Heart right ventricle (tissue), 16 donors: ENCODE measurements around the gene RGS6. TPM values are rescaled to one million over a fixed set of nuclear protein-coding genes. Genes with fewer than 3 reads are reported as not detected.

Experiments used
- ATAC-seq, 8 donors: fragments of 200-7000 bp; cut with Tn5 transposase; one replicate each; pipeline ENCODE4 v1.9.1; 2020; ENCODE audit warnings: mild to moderate bottlenecking in 8 of 8, moderate library complexity in 8 of 8, moderate number of reproducible peaks in 1 of 8
- DNase-seq, 2 donors: peaks; one replicate each; pipeline ENCODE4 v3.0.0-alpha.2; 2020
- H3K27ac ChIP-seq, 10 donors: fragments of 200-600 bp; sonication (generic) in 2 of 10; one replicate each; pipeline versions ENCODE4 v1.5.0 to v1.8.0; 2020 to 2022; ENCODE audit warnings: mild to moderate bottlenecking in 3 of 10
- H3K27me3 ChIP-seq, 7 donors: fragments of 200-600 bp; one replicate each; pipeline ENCODE4 v1.8.0; 2021 to 2022; ENCODE audit warnings: mild to moderate bottlenecking in 2 of 7
- H3K36me3 ChIP-seq, 9 donors: fragments of 200-600 bp; sonication (generic) in 1 of 9; one replicate each; pipeline versions ENCODE4 v1.5.0 to v1.8.0; 2020 to 2022; ENCODE audit warnings: mild to moderate bottlenecking in 2 of 9
- H3K4me1 ChIP-seq, 9 donors: fragments of 200-600 bp; sonication (generic) in 1 of 9; one replicate each; pipeline versions ENCODE4 v1.5.0 to v1.8.0; 2020 to 2022; ENCODE audit warnings: mild to moderate bottlenecking in 4 of 9
- H3K4me3 ChIP-seq, 10 donors: fragments of 200-600 bp; sonication (generic) in 2 of 10; one replicate each; pipeline versions ENCODE4 v1.5.0 to v1.8.0; 2020 to 2022; ENCODE audit warnings: mild to moderate bottlenecking in 7 of 10, moderate library complexity in 2 of 10
- H3K9me3 ChIP-seq, 11 donors: fragments of 200-600 bp in 10 of 11; sonication (generic) in 2 of 11; one replicate each; pipeline versions ENCODE4 v1.5.0 to v1.8.0; 2013 to 2022; ENCODE audit warnings: mild to moderate bottlenecking in 2 of 11, control low read depth in 1 of 11, moderate library complexity in 1 of 11
- WGBS, 2 donors: extraction: QIAGEN DNeasy Blood & Tissue Kit; methylation state at CpG; one replicate each; pipeline ENCODE4 v1.1.7; 2013; ENCODE audit warnings: inconsistent platforms in 1 of 2; 5-methylcytosine and 5-hydroxymethylcytosine counted together
- intact Hi-C, 10 donors: fragments of 100-400 bp; cut with DNase I; formaldehyde crosslinking; loops; one replicate each; pipeline versions ENCODE4 v1.11.1 to v1.14.2; 2022
- polyA plus RNA-seq, 2 donors: library from polyadenylated mRNA; stranded (reverse); fragments of 200-250 nt; gene quantifications; one replicate each; pipeline ENCODE4 v1.2.3, GENCODE V29; 2013
- total RNA-seq, 10 donors: library from RNA; stranded (reverse); fragmentation: NEBNext Ultra II Directional in 3 of 10; extraction: Animal tissue kit (Norgen Biotek cat#: 25700) in 3 of 10; gene quantifications; one replicate each; pipeline versions ENCODE4 v1.2.1 to v1.2.4, GENCODE V29; 2021 to 2023
- TF ChIP-seq, protein P1 (sequence below), 9 donors: fragments of 200-600 bp; sonication (generic) in 2 of 9; IDR thresholded peaks; one replicate each; pipeline versions ENCODE4 v1.5.0 to v1.8.0; 2021 to 2022; ENCODE audit warnings: antibody characterized with exemption in 9 of 9, mild to moderate bottlenecking in 5 of 9, moderate library complexity in 1 of 9
- donor health status: Arrhythmogenic right ventricular cardiomyopathy.
- donor health status: ischemic (EF 13 %, LVEDD 7.1; RV severe dilation, severe dysfunction).
- donor health status: healthy with polysubstance abuse.
- donor health status: DM: no; HTN: yes; CAD: no.
- donor health status: DM: no; HTN: no; CAD: no.
- donor health status: ischemic (EF 25% LVEDD 6.9; RV normal size, moderate dysfunction).
- donor health status: ischemic (EF 25% LVEDD 5.7; RV mildly dilated, moderate dysfunction).
- donor health status: healthy.
- donor health status: DM: yes; HTN: yes; CAD: no.
- donor health status: Ischemic cardiomyopathy.
- donor health status: ischemic (EF 35%, LVEDD 5.7; RV mildly dilated, moderate dysfunction).
- donor health status: nonischemic (EF 11% LVEDD 7.7; RV severe dilation, severe dysfunction).
- donor health status: DM: yes; HTN: yes; CAD: no.
- donor health status: PGD.
- donor health status: ischemic (EF 29% LVEDD 5.4; RV normal size, mild dysfunction).
- donor health status: nonischemic (EF 23%, LVEDD 6.1; RV moderate dilation, normal function).

The RGS6 gene
- total and polyA plus RNA-seq, 12 donors = 1.2 to 31.9 (median 19.0) TPM

DNA sequence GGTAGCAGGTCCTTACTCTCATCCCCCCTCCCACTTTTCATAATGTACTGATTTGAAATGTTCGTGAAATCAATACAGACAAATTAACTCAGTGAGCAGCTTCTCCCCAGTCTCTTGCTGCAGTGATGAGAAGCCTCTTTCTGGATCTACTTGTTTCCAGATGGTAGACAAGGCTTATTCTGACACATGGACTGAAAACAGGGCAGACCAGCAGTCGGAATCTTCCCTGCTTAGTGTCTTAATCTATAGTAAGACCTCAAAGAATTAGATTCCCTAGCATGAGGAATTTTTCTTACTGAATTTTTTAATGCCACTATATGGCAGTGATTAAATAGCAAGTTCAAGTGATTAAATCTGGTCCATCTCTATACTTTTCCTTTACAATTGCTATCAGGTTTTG lies 120.1 kb downstream of the RGS6 start:
- ATAC-seq (no peak), DNase-seq (no peak)
- intact Hi-C loops = no loop called here
- H3K27ac ChIP-seq = no peak overlapping the region
- H3K9me3 ChIP-seq = no peaks in the 10 kb centered on the region
- WGBS, 2 donors = 86 to 88% methylated on average over 2 of the region's 2 CpGs
- H3K4me1 ChIP-seq = peaks cover 0 to 9% (median 3%) of the 10 kb centered on the region in 9 donors
- H3K27me3 ChIP-seq = no peaks in the 10 kb centered on the region
- TF ChIP-seq, protein P1, sequence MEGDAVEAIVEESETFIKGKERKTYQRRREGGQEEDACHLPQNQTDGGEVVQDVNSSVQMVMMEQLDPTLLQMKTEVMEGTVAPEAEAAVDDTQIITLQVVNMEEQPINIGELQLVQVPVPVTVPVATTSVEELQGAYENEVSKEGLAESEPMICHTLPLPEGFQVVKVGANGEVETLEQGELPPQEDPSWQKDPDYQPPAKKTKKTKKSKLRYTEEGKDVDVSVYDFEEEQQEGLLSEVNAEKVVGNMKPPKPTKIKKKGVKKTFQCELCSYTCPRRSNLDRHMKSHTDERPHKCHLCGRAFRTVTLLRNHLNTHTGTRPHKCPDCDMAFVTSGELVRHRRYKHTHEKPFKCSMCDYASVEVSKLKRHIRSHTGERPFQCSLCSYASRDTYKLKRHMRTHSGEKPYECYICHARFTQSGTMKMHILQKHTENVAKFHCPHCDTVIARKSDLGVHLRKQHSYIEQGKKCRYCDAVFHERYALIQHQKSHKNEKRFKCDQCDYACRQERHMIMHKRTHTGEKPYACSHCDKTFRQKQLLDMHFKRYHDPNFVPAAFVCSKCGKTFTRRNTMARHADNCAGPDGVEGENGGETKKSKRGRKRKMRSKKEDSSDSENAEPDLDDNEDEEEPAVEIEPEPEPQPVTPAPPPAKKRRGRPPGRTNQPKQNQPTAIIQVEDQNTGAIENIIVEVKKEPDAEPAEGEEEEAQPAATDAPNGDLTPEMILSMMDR (IDR thresholded peaks at IDR 0.05) = no peak
- no peak overlapping the region for H3K4me3 ChIP-seq
- no peaks in the 10 kb centered on the region for H3K36me3 ChIP-seq

DNA sequence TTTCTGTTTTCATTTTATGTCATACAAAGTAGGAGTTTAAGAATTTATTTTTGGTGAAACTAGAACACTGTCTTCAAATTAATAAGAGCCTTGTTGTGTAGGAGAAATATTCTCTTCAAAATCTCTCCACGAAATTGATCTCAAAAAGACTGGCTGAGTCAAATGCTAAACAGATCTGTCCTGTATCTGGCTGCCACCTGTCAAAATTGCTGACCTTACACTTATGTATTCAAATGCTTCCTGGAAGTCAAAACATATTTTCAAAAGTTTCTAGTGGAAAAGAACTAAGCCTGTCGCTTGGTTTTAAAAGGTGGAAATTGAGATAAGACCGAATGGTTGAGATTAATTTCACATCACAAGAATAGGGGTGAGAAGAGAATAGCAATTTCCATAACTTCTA lies 121.4 kb downstream of the RGS6 start:
- no peak overlapping the region for H3K4me3 ChIP-seq
- 51 to 56% methylated on average over 3 of the region's 3 CpGs for WGBS, 2 donors
- DNase-seq (no peak), ATAC-seq (no peak)
- intact Hi-C loops = no loop called here
- peaks cover 0 to 9% (median 3%) of the 10 kb centered on the region in 9 donors for H3K4me1 ChIP-seq
- H3K9me3 ChIP-seq = no peaks in the 10 kb centered on the region
- TF ChIP-seq, protein P1 (IDR thresholded peaks at IDR 0.05) = no peak
- no peaks in the 10 kb centered on the region for H3K27me3 ChIP-seq
- H3K36me3 ChIP-seq = no peaks in the 10 kb centered on the region
- no peak overlapping the region for H3K27ac ChIP-seq

DNA sequence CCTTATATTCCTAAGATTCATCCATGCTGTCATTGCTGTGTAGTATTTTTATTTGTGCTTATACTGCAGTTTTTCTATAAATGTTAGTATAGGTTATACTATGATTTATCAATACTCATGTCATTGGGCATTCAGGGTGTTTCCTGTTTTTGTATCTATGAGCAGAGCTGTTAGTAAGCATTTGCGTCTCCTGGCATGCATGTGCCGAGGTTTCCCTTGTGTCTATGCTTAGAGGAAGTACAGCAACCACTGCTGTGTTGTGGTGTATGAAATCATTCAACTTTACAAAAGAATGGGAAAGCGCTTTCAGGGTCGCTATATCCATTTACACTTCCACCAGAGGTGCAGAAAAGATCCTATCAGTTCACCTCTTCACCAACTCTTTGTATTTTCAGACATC lies 122.7 kb downstream of the RGS6 start:
- DNase-seq = no peak
- Histone ChIP-seq H3K9me3 (no peaks in the 10 kb centered on the region), H3K27ac (no peak overlapping the region), H3K36me3 (no peaks in the 10 kb centered on the region), H3K27me3 (no peaks in the 10 kb centered on the region), H3K4me1 (no peaks in the 10 kb centered on the region), H3K4me3 (no peak overlapping the region)
- ATAC-seq = no peak
- TF ChIP-seq, protein P1 (IDR thresholded peaks at IDR 0.05) = no peak
- 55 to 57% methylated on average over 4 of the region's 4 CpGs for WGBS, 2 donors
- intact Hi-C loops = no loop called here

DNA sequence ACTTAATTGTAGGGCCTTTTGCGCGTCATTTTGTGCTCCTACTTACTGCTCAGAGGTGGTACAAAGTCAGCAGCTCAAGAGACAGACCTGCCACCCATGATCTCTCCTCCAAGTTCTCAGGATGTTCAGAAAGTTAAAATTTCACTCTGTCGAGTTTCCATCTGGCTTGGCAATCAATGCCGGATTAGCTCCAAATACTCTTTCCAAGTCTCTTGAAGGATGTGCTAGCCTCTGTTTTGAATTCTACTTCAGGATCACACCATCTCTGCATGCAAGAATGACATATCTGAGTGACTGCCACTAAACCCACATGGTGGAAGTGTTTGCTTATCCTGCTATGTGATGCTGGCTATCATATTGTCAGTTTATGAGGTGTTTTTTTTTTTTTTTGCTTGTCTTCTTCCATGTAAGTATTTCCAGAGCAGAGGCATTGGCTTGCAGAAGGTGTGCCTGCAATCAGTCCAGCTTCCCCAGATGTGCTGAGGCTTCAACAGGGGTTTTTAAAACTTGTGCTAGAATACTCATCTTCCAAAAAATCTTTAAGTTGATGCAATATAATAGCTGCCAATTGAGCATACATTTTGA lies 125.6 kb downstream of the RGS6 start:
- H3K36me3 ChIP-seq = no peaks in the 10 kb centered on the region
- H3K9me3 ChIP-seq = no peaks in the 10 kb centered on the region
- no peak for DNase-seq
- TF ChIP-seq, protein P1 (IDR thresholded peaks at IDR 0.05) = no peak
- H3K27ac ChIP-seq = no peak overlapping the region
- 70 to 74% methylated on average over 4 of the region's 4 CpGs for WGBS, 2 donors
- ATAC-seq = no peak
- H3K27me3 ChIP-seq = no peaks in the 10 kb centered on the region
- intact Hi-C loops = no loop called here
- H3K4me1 ChIP-seq = peaks cover 0 to 18% (median 4%) of the 10 kb centered on the region in 9 donors
- no peak overlapping the region for H3K4me3 ChIP-seq
